IMR-90 (cell line): ENCODE results near the gene TEDC1. TPM values are rescaled to one million over a fixed set of nuclear protein-coding genes. Genes with fewer than 3 reads are reported as not detected.

Experiments
- ATAC-seq: fragments of 200-7000 bp; cut with Tn5 transposase; 2 replicates; pipeline ENCODE4 v1.9.1; 2020; ENCODE audit warnings: low read depth, mild to moderate bottlenecking, moderate library complexity
- BruUV-seq: library from RNA; stranded (reverse); fragments of 400-500 nt; replicated peaks from 2 replicates; lab custom pipeline; 2021; lab: Mats Ljungman, UMichigan
- CTCF ChIA-PET: fragments of 300-600 bp; formaldehyde crosslinking; extraction: SDS; loops from one replicate; lab custom pipeline; 2021; ENCODE audit warnings: antibody characterized with exemption; lab: Yijun Ruan, JAX
- POLR2A ChIA-PET: fragments of 300-600 bp; sonication (Branson Sonifier 250); formaldehyde crosslinking; loops from one replicate; lab custom pipeline; 2022; ENCODE audit warnings: antibody characterized with exemption; ENCODE audit not compliant: unreplicated experiment; lab: Charles Lee
- DNase-seq: peaks from one replicate; pipeline ENCODE4 v3.0.0; 2013
- H2AFZ ChIP-seq: replicated peaks from 2 replicates; pipeline ENCODE3; 2013; ENCODE audit warnings: low read length, mild to moderate bottlenecking; ENCODE audit not compliant: poor library complexity
- H2AK5ac ChIP-seq: 2 replicates; pipeline ENCODE4 v1.6.1; 2013; ENCODE audit warnings: low read depth, low read length, inconsistent platforms
- H2AK9ac ChIP-seq: replicated peaks from 2 replicates; pipeline ENCODE3; 2013; ENCODE audit warnings: mild to moderate bottlenecking, low read depth, low read length, moderate library complexity; ENCODE audit not compliant: poor library complexity
- H2BK120ac ChIP-seq: 2 replicates; pipeline ENCODE4 v1.6.1; 2013; ENCODE audit warnings: low read depth, low read length, inconsistent platforms
- H2BK15ac ChIP-seq: 3 replicates; pipeline ENCODE4 v1.6.1; 2013; ENCODE audit warnings: low read depth, low read length, inconsistent platforms
- H2BK20ac ChIP-seq: 2 replicates; pipeline ENCODE4 v1.6.1; 2013; ENCODE audit warnings: low read depth, mild to moderate bottlenecking, inconsistent platforms, low read length, moderate library complexity
- H2BK5ac ChIP-seq: 2 replicates; pipeline ENCODE4 v1.6.1; 2013; ENCODE audit warnings: mild to moderate bottlenecking, low read depth, low read length, inconsistent platforms; ENCODE audit not compliant: poor library complexity, severe bottlenecking
- H3K14ac ChIP-seq: replicated peaks from 2 replicates; pipeline ENCODE4 v1.6.1; 2013; ENCODE audit warnings: low read depth, low read length, inconsistent platforms
- H3K18ac ChIP-seq: 2 replicates; pipeline ENCODE4 v1.6.1; 2013; ENCODE audit warnings: low read depth, low read length, control low read depth
- H3K23ac ChIP-seq: 2 replicates; pipeline ENCODE4 v1.6.1; 2013; ENCODE audit warnings: low read depth, low read length, inconsistent platforms
- H3K27ac ChIP-seq: 2 replicates; pipeline ENCODE4 v1.5.1; 2013; ENCODE audit warnings: mild to moderate bottlenecking, control low read depth, low read length; ENCODE audit not compliant: insufficient read depth
- H3K27me3 ChIP-seq: 2 replicates; pipeline ENCODE4 v1.6.1; 2013; ENCODE audit warnings: low read length; ENCODE audit not compliant: control insufficient read depth, insufficient read depth
- H3K36me3 ChIP-seq: 2 replicates; pipeline ENCODE4 v1.6.1; 2013; ENCODE audit warnings: low read length, mixed read lengths; ENCODE audit not compliant: control insufficient read depth, insufficient read depth
- H3K4ac ChIP-seq: 2 replicates; pipeline ENCODE4 v1.6.1; 2013; ENCODE audit warnings: low read depth, low read length, inconsistent platforms
- H3K4me1 ChIP-seq: 2 replicates; pipeline ENCODE4 v1.6.1; 2013; ENCODE audit warnings: low read length, mixed read lengths; ENCODE audit not compliant: control insufficient read depth, insufficient read depth
- H3K4me2 ChIP-seq: 2 replicates; pipeline ENCODE4 v1.6.1; 2013; ENCODE audit warnings: low read depth, mild to moderate bottlenecking, control low read depth, low read length, moderate library complexity
- H3K4me3 ChIP-seq: 2 replicates; pipeline ENCODE4 v1.5.1; 2013; ENCODE audit warnings: low read depth, mild to moderate bottlenecking, control low read depth, low read length, moderate library complexity; ENCODE audit not compliant: insufficient read depth
- H3K56ac ChIP-seq: 2 replicates; pipeline ENCODE4 v1.6.1; 2013; ENCODE audit warnings: low read length, inconsistent platforms; ENCODE audit not compliant: insufficient read depth; ENCODE audit errors: extremely low read depth
- H3K79me1 ChIP-seq, 2 experiments: 2 replicates each; pipeline ENCODE4 v1.6.1; 2013; ENCODE audit warnings: low read length in 2 of 2, inconsistent platforms in 1 of 2, low read depth in 1 of 2
- H3K9ac ChIP-seq: 2 replicates; pipeline ENCODE4 v1.6.1; 2013; ENCODE audit warnings: low read depth, low read length, control low read depth
- H3K9me1 ChIP-seq: 2 replicates; pipeline ENCODE4 v1.6.1; 2013; ENCODE audit warnings: low read length, inconsistent platforms; ENCODE audit not compliant: insufficient read depth
- H3K9me3 ChIP-seq: 2 replicates; pipeline ENCODE4 v1.6.1; 2013; ENCODE audit warnings: low read length; ENCODE audit not compliant: control insufficient read depth, insufficient read depth
- H4K20me1 ChIP-seq: 2 replicates; pipeline ENCODE4 v1.6.1; 2013; ENCODE audit warnings: low read length, inconsistent platforms; ENCODE audit not compliant: insufficient read depth
- H4K5ac ChIP-seq: 2 replicates; pipeline ENCODE4 v1.6.1; 2013; ENCODE audit warnings: mild to moderate bottlenecking, low read depth, low read length, control low read depth
- H4K8ac ChIP-seq, 2 experiments: 2 replicates each; pipeline ENCODE4 v1.6.1; 2013; ENCODE audit warnings: low read depth in 2 of 2, low read length in 2 of 2, control low read depth in 1 of 2, inconsistent platforms in 1 of 2
- H4K91ac ChIP-seq: 2 replicates; pipeline ENCODE4 v1.6.1; 2013; ENCODE audit warnings: low read depth, low read length, inconsistent platforms; ENCODE audit not compliant: insufficient read depth
- CEBPB ChIP-seq: IDR thresholded peaks from 2 replicates; pipeline ENCODE4 v1.6.1; 2012; ENCODE audit warnings: low read depth, low read length, improper control_type of control experiment
- CHD1 ChIP-seq: IDR thresholded peaks from 2 replicates; pipeline ENCODE4 v1.6.1; 2012; ENCODE audit warnings: low read depth, low read length, improper control_type of control experiment
- ELK1 ChIP-seq: fragments of 150-350 bp; IDR thresholded peaks from 2 replicates; pipeline ENCODE4 v1.6.1; 2016; ENCODE audit warnings: low read depth, mild to moderate bottlenecking, low read length, moderate library complexity, borderline replicate concordance
- FOS ChIP-seq: fragments of 150-350 bp; IDR thresholded peaks from 2 replicates; pipeline ENCODE4 v1.6.1; 2016; ENCODE audit warnings: low read depth, low read length
- MAFK ChIP-seq: IDR thresholded peaks from 2 replicates; pipeline ENCODE4 v1.6.1; 2012; ENCODE audit warnings: low read depth, low read length, improper control_type of control experiment
- MAZ ChIP-seq: IDR thresholded peaks from 2 replicates; pipeline ENCODE4 v1.6.1; 2012; ENCODE audit warnings: low read depth, mild to moderate bottlenecking, low read length, improper control_type of control experiment, moderate library complexity, borderline replicate concordance
- MXI1 ChIP-seq: IDR thresholded peaks from 2 replicates; pipeline ENCODE4 v1.6.1; 2012; ENCODE audit warnings: low read depth, mild to moderate bottlenecking, low read length, moderate library complexity, borderline replicate concordance
- NFE2L2 ChIP-seq: fragments of 150-350 bp; IDR thresholded peaks from 2 replicates; pipeline ENCODE4 v1.6.1; 2016; ENCODE audit warnings: low read depth, mild to moderate bottlenecking, low read length
- RCOR1 ChIP-seq: IDR thresholded peaks from 2 replicates; pipeline ENCODE4 v1.6.1; 2012; ENCODE audit warnings: mild to moderate bottlenecking, low read length, improper control_type of control experiment; ENCODE audit not compliant: insufficient replicate concordance
- USF2 ChIP-seq: fragments of 150-350 bp; IDR thresholded peaks from 2 replicates; pipeline ENCODE4 v1.6.1; 2017; ENCODE audit warnings: mild to moderate bottlenecking, antibody characterized with exemption, low read length, low read depth
- WGBS, 2 experiments: methylation state at CpG; one replicate each; pipeline versions ENCODE4 v1.1.5 to v1.1.7; 2013; ENCODE audit warnings: missing lambda C conversion rate in 2 of 2; ENCODE audit not compliant: insufficient read length in 1 of 2; ENCODE audit errors: extremely low coverage in 2 of 2; 5-methylcytosine and 5-hydroxymethylcytosine counted together
- dilution Hi-C: fragments of 300-500 bp; cut with HindIII; formaldehyde crosslinking; loops from one replicate; pipeline ENCODE4 v1.14.3; 2018; ENCODE audit warnings: low sequenced_read_pairs; ENCODE audit not compliant: unreplicated experiment
- in situ Hi-C: fragments of 300-500 bp; cut with MboI; formaldehyde crosslinking; loops from 3 replicates; pipeline ENCODE4 v1.14.3; 2019; ENCODE audit warnings: low sequenced_read_pairs, inconsistent platforms, mixed read lengths
- intact Hi-C: fragments of 100-400 bp; cut with micrococcal nuclease; formaldehyde crosslinking; loops from 2 replicates; pipeline ENCODE4 v1.10.0; 2022
- polyA plus RNA-seq, 3 experiments: library from polyadenylated mRNA; depleted of rRNA; stranded (reverse); fragments of >200 nt; gene quantifications; 2 replicates each; pipeline ENCODE4 v1.2.3, GENCODE V29; 2012; ENCODE audit warnings: low replicate concordance in 1 of 3
- total RNA-seq: library from RNA; depleted of rRNA; stranded (reverse); fragments of >200 nt; gene quantifications from 2 replicates; pipeline ENCODE4 v1.2.3, GENCODE V29; 2012

Gene TEDC1
- total and polyA plus RNA-seq, 2 of the 4 experiments (the other 2 are of a cell fraction): 5.7 to 6.4 TPM

- peak; percentile 45; the same call in 1 of the 2 replicates for TF ChIP-seq MAZ
- TF ChIP-seq MAFK: no peak
Measured at GRCh38 chr14:105489542-105490266, 1.3 kb upstream of the TEDC1 start (continued).

GRCh38 chr14:105490267-105490571, 827 bp upstream of the TEDC1 start:
- Histone ChIP-seq H4K5ac (no peak overlapping the region), H3K27ac (peak overlapping the region; percentile 35; the same call in 1 of the 2 replicates), H2AFZ (peak overlapping the region; percentile 95), H3K56ac (no peak overlapping the region), H3K9ac (peak overlapping the region; percentile 37; the same call in 1 of the 2 replicates), H3K9me1 (peaks cover 6% of the 10 kb centered on the region; the same call in 1 of the 2 replicates), H3K4me3 (peak overlapping the region; percentile 61), H2BK15ac (no peak overlapping the region), H3K4me1 (peaks cover 2% of the 10 kb centered on the region; the same call in 1 of the 2 replicates), H3K79me1 (peaks cover 0 to 5% of the 10 kb centered on the region in 2 experiments; a peak in 1 of 4 replicates), H3K27me3 (peaks cover 25% of the 10 kb centered on the region; the same call in 1 of the 2 replicates), H2BK20ac (no peak overlapping the region), H4K20me1 (0 out of 2 replicates have a peak, but pooled peaks cover 6% of the 10 kb centered on the region), H2BK5ac (peak overlapping the region; percentile 13), H3K9me3 (no peaks in the 10 kb centered on the region), H2BK120ac (no peak overlapping the region), H3K18ac (no peak overlapping the region), H3K4ac (peak overlapping the region; percentile 7; the same call in 1 of the 2 replicates), H4K91ac (no peak overlapping the region), H4K8ac (peak overlapping the region in 1 of 2 experiments; percentile 36; a peak in 1 of 4 replicates), H3K14ac (no peak overlapping the region), H2AK5ac (no peak overlapping the region), H2AK9ac (peak overlapping the region; percentile 94), H3K36me3 (no peaks in the 10 kb centered on the region), H3K4me2 (peak overlapping the region; percentile 69), H3K23ac (no peak overlapping the region)
- in situ Hi-C loops: no loop called here
- POLR2A ChIA-PET: interaction anchor here (0.6 kb wide), 1 partner anchor 22 kb away, joined by 3 read pairs; no protein-coding TSS in a partner anchor
- no peak for DNase-seq
- no CpG with 5 or more reads among the region's 33 CpGs for WGBS, 2 experiments
- ATAC-seq: peak; percentile 1
- dilution Hi-C loops: no loop called here
- intact Hi-C loops: loop anchor here (1.0 to 5.0 kb wide), 3 partner anchors 8 to 42 kb away; partner anchors contain the start of gene TMEM121
- BruUV-seq: no TSS peak
- CTCF ChIA-PET: interaction anchor here (0.7 to 2.5 kb wide), 5 partner anchors 9 to 120 kb away, joined by 3 to 32 read pairs (median 4); no protein-coding TSS in a partner anchor
- TF ChIP-seq MAFK (no peak), CHD1 (no peak), USF2 (no peak), MXI1 (no peak), ELK1 (no peak), RCOR1 (no peak), MAZ (no peak), FOS (no peak), NFE2L2 (no peak), CEBPB (no peak)
